GM12865 (cell line): Measurements from ENCODE around the gene HSPA1L.

Experiments used
- DNase-seq: peaks from one replicate; pipeline ENCODE4 v3.0.0; 2010; ENCODE audit warnings: low read depth
- H3K4me3 ChIP-seq: 2 replicates; pipeline ENCODE4 v1.5.1; 2011; ENCODE audit warnings: mild to moderate bottlenecking, low read depth, low read length, control low read depth
- CTCF ChIP-seq: IDR thresholded peaks from 2 replicates; pipeline ENCODE4 v1.5.1; 2011; ENCODE audit warnings: low read length, control low read depth, low read depth, inconsistent platforms; ENCODE audit not compliant: insufficient read depth; ENCODE audit errors: missing control alignments

Gene HSPA1L

GRCh38 chr6:31768363-31769257 is 46.5 kb downstream of the HSPA1L start:
- TF ChIP-seq CTCF = no peak
- no peak overlapping the region for H3K4me3 ChIP-seq
- no peak for DNase-seq

- H3K4me3 ChIP-seq = no peak overlapping the region
- DNase-seq = no peak
- no peak for TF ChIP-seq CTCF
Observed at GRCh38 chr6:31767096-31767645, 47.9 kb downstream of the HSPA1L start.

- no peak overlapping the region for H3K4me3 ChIP-seq
- no peak for DNase-seq
- no peak for TF ChIP-seq CTCF
Observed at GRCh38 chr6:31765910-31766794, 48.9 kb downstream of the HSPA1L start.

- no peak for DNase-seq
- TF ChIP-seq CTCF = no peak
- no peak overlapping the region for H3K4me3 ChIP-seq
Observed at GRCh38 chr6:31765559-31765909, 49.5 kb downstream of the HSPA1L start.

DNA sequence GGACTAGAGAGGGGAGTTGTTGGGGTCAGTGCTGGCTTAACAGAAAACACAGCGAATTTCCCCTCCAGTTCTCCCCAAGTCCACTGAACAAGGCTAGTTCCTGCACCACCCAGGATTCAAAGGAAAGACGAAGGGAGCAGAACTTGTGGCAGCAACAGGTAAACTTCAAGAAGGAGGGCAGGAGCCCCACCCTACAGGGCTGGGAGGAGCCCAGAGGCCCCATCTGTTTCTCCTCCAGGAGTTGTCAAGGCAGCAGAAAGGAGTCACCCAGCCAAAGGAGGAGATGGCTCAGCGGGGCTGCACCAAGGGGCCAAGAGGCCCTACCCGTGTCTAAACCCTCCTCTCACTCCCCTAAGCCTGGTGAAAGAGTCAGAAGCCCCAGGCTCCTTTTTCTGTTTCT is 50.9 kb downstream of the HSPA1L start:
- DNase-seq = no peak
- TF ChIP-seq CTCF = no peak
- no peak overlapping the region for H3K4me3 ChIP-seq

DNA sequence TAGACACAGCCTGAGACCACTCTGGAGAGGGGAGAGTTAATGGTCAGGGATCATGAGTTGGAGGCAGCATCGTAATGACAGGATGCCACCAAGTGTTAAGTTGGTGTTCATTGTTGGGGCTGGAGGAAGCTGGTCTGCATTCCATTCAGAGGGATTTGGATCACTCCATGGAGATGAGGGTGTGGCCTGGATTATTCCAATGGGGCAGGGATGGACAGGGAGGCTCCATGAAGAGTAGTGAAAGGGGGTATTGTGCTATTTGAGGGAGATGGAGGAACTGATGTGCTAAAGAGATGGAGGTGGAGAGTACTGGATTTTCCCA is 51.5 kb downstream of the HSPA1L start:
- H3K4me3 ChIP-seq = no peak overlapping the region
- no peak for TF ChIP-seq CTCF
- DNase-seq = no peak
